T-cell (primary cell): Measurements from ENCODE around the gene LYPD4. TPM values are rescaled to one million over a fixed set of nuclear protein-coding genes. Genes with fewer than 3 reads are reported as not detected.
A peak's percentile ranks its signal among the peaks of the same experiment; 100 is the strongest.

ENCODE experiments used
- ATAC-seq, 4 experiments: fragments of 200-7000 bp in 3 of 4; fragments of 150-1000 bp in 1 of 4; cut with Tn5 transposase; replicated peaks in 1 of 4; 1 replicate in 3 of 4; 2 replicates in 1 of 4; pipeline ENCODE4 v1.10.0; 2021; ENCODE audit warnings: moderate library complexity in 3 of 4, mild to moderate bottlenecking in 2 of 4, moderate number of reproducible peaks in 1 of 4
- CTCF ChIA-PET, 2 donors: fragments of 300-600 bp; sonication (Branson Sonifier 250); formaldehyde crosslinking; loops; one replicate each; lab custom pipeline; 2022; ENCODE audit warnings: antibody characterized with exemption in 2 of 2; lab: Charles Lee
- POLR2A ChIA-PET, 2 donors: fragments of 300-600 bp; sonication (Branson Sonifier 250); formaldehyde crosslinking; loops; one replicate each; lab custom pipeline; 2022; ENCODE audit warnings: antibody characterized with exemption in 2 of 2; lab: Charles Lee
- DNase-seq, 35 experiments: peaks; one replicate each; pipeline versions ENCODE4 v3.0.0 to v3.0.0-alpha.2; 2013 to 2023
- H3K27ac ChIP-seq: one replicate; pipeline ENCODE4 v1.5.1; 2013; ENCODE audit warnings: low read length
- H3K27me3 ChIP-seq, 2 experiments: replicated peaks in 1 of 2; 1 replicate in 1 of 2; 2 replicates in 1 of 2; pipeline versions ENCODE4 v1.6.1 to v1.7.0; 2013; ENCODE audit warnings: low read length in 1 of 2, mixed read lengths in 1 of 2; ENCODE audit not compliant: control insufficient read depth in 2 of 2, insufficient read depth in 2 of 2; ENCODE audit errors: extremely low read depth in 1 of 2
- H3K36me3 ChIP-seq, 2 donors: 1 replicate in 1 of 2; 2 replicates in 1 of 2; pipeline versions ENCODE4 v1.6.1 to v1.7.0; 2013; ENCODE audit warnings: low read length in 1 of 2; ENCODE audit not compliant: control insufficient read depth in 2 of 2, insufficient read depth in 1 of 2; ENCODE audit errors: extremely low read depth in 1 of 2
- H3K4me1 ChIP-seq, 2 experiments: 1 replicate in 1 of 2; 2 replicates in 1 of 2; pipeline versions ENCODE4 v1.6.1 to v1.7.0; 2013; ENCODE audit warnings: low read length in 2 of 2, mixed read lengths in 1 of 2; ENCODE audit not compliant: insufficient read depth in 2 of 2, control insufficient read depth in 1 of 2; ENCODE audit errors: extremely low read depth in 1 of 2
- H3K4me3 ChIP-seq, 2 donors: 1 replicate in 1 of 2; 2 replicates in 1 of 2; pipeline versions ENCODE4 v1.5.1 to v1.7.0; 2013; ENCODE audit warnings: mild to moderate bottlenecking in 2 of 2, low read length in 1 of 2, moderate library complexity in 1 of 2; ENCODE audit not compliant: control insufficient read depth in 1 of 2; ENCODE audit errors: extremely low read depth in 1 of 2
- H3K9me3 ChIP-seq: 2 replicates; pipeline ENCODE4 v1.7.0; 2013
- H3K27ac Mint-ChIP-seq, 2 donors: one replicate each; pipeline ENCODE4 v1.8.0; 2020 to 2021; ENCODE audit warnings: mild to moderate bottlenecking in 2 of 2, mixed read lengths in 2 of 2
- H3K27me3 Mint-ChIP-seq, 2 donors: one replicate each; pipeline ENCODE4 v1.8.0; 2021 to 2022; ENCODE audit warnings: mixed read lengths in 2 of 2
- H3K36me3 Mint-ChIP-seq: one replicate; pipeline ENCODE4 v1.8.0; 2021; ENCODE audit warnings: mixed read lengths
- H3K4me1 Mint-ChIP-seq, 3 donors: one replicate each; pipeline ENCODE4 v1.8.0; 2020 to 2022; ENCODE audit warnings: mixed read lengths in 3 of 3, mild to moderate bottlenecking in 1 of 3
- H3K4me3 Mint-ChIP-seq, 3 donors: one replicate each; pipeline ENCODE4 v1.8.0; 2020 to 2022; ENCODE audit warnings: mild to moderate bottlenecking in 3 of 3, mixed read lengths in 3 of 3, moderate library complexity in 3 of 3
- H3K9me3 Mint-ChIP-seq, 3 donors: one replicate each; pipeline ENCODE4 v1.8.0; 2020 to 2022; ENCODE audit warnings: mixed read lengths in 3 of 3
- WGBS: methylation state at CpG from one replicate; pipeline ENCODE4 v1.1.5; 2013; ENCODE audit warnings: missing lambda C conversion rate; ENCODE audit not compliant: insufficient coverage; 5-methylcytosine and 5-hydroxymethylcytosine counted together
- total RNA-seq, 35 experiments: library from RNA in 6 of 35; stranded (reverse) in 6 of 35; fragments of 120-200 nt in 1 of 35; gene quantifications; one replicate each; pipeline versions ENCODE4 v1.2.1 to v1.2.4 and lab custom pipeline; 2013 to 2026

The LYPD4 gene
- total RNA-seq, 5 donors from 2014 or later (not counting 1 experiment from before 2014, with no cell fraction given) = not detected

- CTCF ChIA-PET = no interaction called here
Measured at GRCh38 chr19:41839211-41839610, 5.3 kb downstream of the LYPD4 start.

GRCh38 chr19:41837981-41838708, 6.3 kb downstream of the LYPD4 start:
- Histone ChIP-seq H3K36me3 (no peaks in the 10 kb centered on the region), H3K4me1 (no peaks in the 10 kb centered on the region), H3K27ac (no peak overlapping the region), H3K27me3 (peaks cover 0 to 43% of the 10 kb centered on the region in 2 experiments), H3K9me3 (no peaks in the 10 kb centered on the region), H3K4me3 (no peak overlapping the region)
- peaks cover 23% of the 10 kb centered on the region in 2 donors for H3K27me3 Mint-ChIP-seq
- H3K4me3 Mint-ChIP-seq = no peak overlapping the region
- ChIA-PET POLR2A (no interaction called here), CTCF (interaction anchor here (0.5 to 0.7 kb wide), 3 partner anchors 165 to 1214 kb away, joined by 3 to 7 read pairs (median 3); no protein-coding TSS in a partner anchor)
- H3K36me3 Mint-ChIP-seq = no peaks in the 10 kb centered on the region
- no peak overlapping the region for H3K27ac Mint-ChIP-seq
- H3K9me3 Mint-ChIP-seq = no peaks in the 10 kb centered on the region
- DNase-seq (no peak), ATAC-seq (no peak)
- H3K4me1 Mint-ChIP-seq = no peaks in the 10 kb centered on the region
- 71% methylated on average over 5 of the region's 13 CpGs for WGBS

More at GRCh38 chr19:41839211-41839610, 5.3 kb downstream of the LYPD4 start:
- H3K27me3 Mint-ChIP-seq = peaks cover 21 to 23% of the 10 kb centered on the region in 2 donors
- Histone ChIP-seq H3K4me3 (no peak overlapping the region), H3K4me1 (no peaks in the 10 kb centered on the region), H3K27me3 (peaks cover 0 to 43% of the 10 kb centered on the region in 2 experiments), H3K27ac (no peak overlapping the region), H3K9me3 (no peaks in the 10 kb centered on the region), H3K36me3 (no peaks in the 10 kb centered on the region)
- POLR2A ChIA-PET = no interaction called here
- no peak overlapping the region for H3K4me3 Mint-ChIP-seq
- no peak for ATAC-seq
- DNase-seq = no peak
- WGBS = 65% methylated on average over 2 of the region's 2 CpGs
- H3K4me1 Mint-ChIP-seq = no peaks in the 10 kb centered on the region
- H3K36me3 Mint-ChIP-seq = no peaks in the 10 kb centered on the region
- no peak overlapping the region for H3K27ac Mint-ChIP-seq
- peaks cover 0 to 4% (median 0%) of the 10 kb centered on the region in 3 donors for H3K9me3 Mint-ChIP-seq

- POLR2A ChIA-PET = no interaction called here
- WGBS = 23% methylated on average over 8 of the region's 12 CpGs
Measured at GRCh38 chr19:41821003-41821735, 23.3 kb downstream of the LYPD4 start.

GRCh38 chr19:41816761-41817160, 27.7 kb downstream of the LYPD4 start:
- Histone ChIP-seq H3K4me1 (no peaks in the 10 kb centered on the region), H3K9me3 (no peaks in the 10 kb centered on the region), H3K27ac (no peak overlapping the region), H3K27me3 (peaks cover 0 to 13% of the 10 kb centered on the region in 2 experiments), H3K4me3 (no peak overlapping the region), H3K36me3 (no peaks in the 10 kb centered on the region)
- no peaks in the 10 kb centered on the region for H3K36me3 Mint-ChIP-seq
- DNase-seq (no peak), ATAC-seq (no peak)
- CTCF ChIA-PET = no interaction called here
- peaks cover 9 to 13% of the 10 kb centered on the region in 2 donors for H3K27me3 Mint-ChIP-seq
- no peak overlapping the region for H3K4me3 Mint-ChIP-seq
- no peaks in the 10 kb centered on the region for H3K9me3 Mint-ChIP-seq
- no peak overlapping the region for H3K27ac Mint-ChIP-seq
- peaks cover 6 to 11% (median 10%) of the 10 kb centered on the region in 3 donors for H3K4me1 Mint-ChIP-seq
- no CpG with 5 or more reads among the region's 2 CpGs for WGBS
- POLR2A ChIA-PET = no interaction called here

More at GRCh38 chr19:41821003-41821735, 23.3 kb downstream of the LYPD4 start:
- CTCF ChIA-PET = interaction anchor here in 1 of 2 donors (1.0 to 1.8 kb wide), 2 partner anchors 26 to 28 kb away, joined by 4 to 16 read pairs; no protein-coding TSS in a partner anchor
- H3K4me1 Mint-ChIP-seq = peaks cover 0 to 6% (median 0%) of the 10 kb centered on the region in 3 donors
- no peaks in the 10 kb centered on the region for H3K9me3 Mint-ChIP-seq
- ATAC-seq (peak; percentile 64 to 82 (median 70)), DNase-seq (peak in 27 of 35 experiments; percentile 5 to 69 (median 30))
- no peak overlapping the region for H3K4me3 ChIP-seq
- H3K27me3 ChIP-seq = peaks cover 2 to 9% of the 10 kb centered on the region in 2 experiments
- no peak overlapping the region for H3K27ac ChIP-seq
- no peaks in the 10 kb centered on the region for H3K36me3 ChIP-seq
- H3K27me3 Mint-ChIP-seq = peaks cover 14 to 20% of the 10 kb centered on the region in 2 donors
- H3K4me1 ChIP-seq = no peaks in the 10 kb centered on the region
- no peaks in the 10 kb centered on the region for H3K36me3 Mint-ChIP-seq
- H3K27ac Mint-ChIP-seq = no peak overlapping the region
- H3K4me3 Mint-ChIP-seq = no peak overlapping the region
- no peaks in the 10 kb centered on the region for H3K9me3 ChIP-seq

DNA sequence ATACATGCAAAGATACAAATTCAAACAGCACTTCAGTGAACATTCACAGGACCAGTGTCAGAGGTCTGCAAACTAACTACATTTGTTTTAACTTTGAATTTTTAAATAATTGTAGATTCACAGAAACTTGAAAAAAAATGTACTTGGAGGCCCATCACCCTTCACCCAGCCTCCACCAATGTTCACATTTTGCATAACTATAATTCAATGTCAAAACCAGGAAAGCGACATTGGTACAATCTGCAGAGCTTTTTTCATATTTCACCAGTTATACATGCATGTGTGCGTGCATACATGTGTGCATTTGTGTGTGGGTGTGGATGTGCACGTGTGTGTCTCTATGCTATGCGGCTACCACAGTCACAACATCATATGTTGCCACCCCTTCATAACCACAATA, 29.2 kb downstream of the LYPD4 start:
- Histone ChIP-seq H3K9me3 (no peaks in the 10 kb centered on the region), H3K4me1 (no peaks in the 10 kb centered on the region), H3K36me3 (no peaks in the 10 kb centered on the region), H3K4me3 (no peak overlapping the region), H3K27ac (no peak overlapping the region), H3K27me3 (peaks cover 0 to 17% of the 10 kb centered on the region in 2 experiments)
- Mint-ChIP-seq H3K9me3 (no peaks in the 10 kb centered on the region), H3K4me1 (peaks cover 0 to 11% (median 10%) of the 10 kb centered on the region in 3 donors), H3K4me3 (no peak overlapping the region), H3K27me3 (peaks cover 5 to 7% of the 10 kb centered on the region in 2 donors), H3K27ac (no peak overlapping the region), H3K36me3 (no peaks in the 10 kb centered on the region)
- POLR2A ChIA-PET = no interaction called here
- ATAC-seq (no peak), DNase-seq (no peak)
- CTCF ChIA-PET = no interaction called here
- no CpG with 5 or more reads among the region's 4 CpGs for WGBS

GRCh38 chr19:41813911-41814310, 30.6 kb downstream of the LYPD4 start:
- ChIA-PET CTCF (no interaction called here), POLR2A (no interaction called here)
- H3K4me1 ChIP-seq = no peaks in the 10 kb centered on the region
- Mint-ChIP-seq H3K9me3 (no peaks in the 10 kb centered on the region), H3K4me3 (no peak overlapping the region), H3K27ac (no peak overlapping the region), H3K27me3 (peaks cover 13 to 15% of the 10 kb centered on the region in 2 donors), H3K36me3 (no peaks in the 10 kb centered on the region), H3K4me1 (peaks cover 0 to 11% (median 10%) of the 10 kb centered on the region in 3 donors)
- H3K9me3 ChIP-seq = no peaks in the 10 kb centered on the region
- no peaks in the 10 kb centered on the region for H3K36me3 ChIP-seq
- ATAC-seq (no peak), DNase-seq (no peak)
- H3K4me3 ChIP-seq = no peak overlapping the region
- peaks cover 0 to 31% of the 10 kb centered on the region in 2 experiments for H3K27me3 ChIP-seq
- WGBS = 75% methylated on average over 4 of the region's 4 CpGs
- no peak overlapping the region for H3K27ac ChIP-seq
